Mucosa of stomach (tissue), 1 donor: ENCODE data around the gene CNTNAP2.

ENCODE experiments used
- H3K27me3 ChIP-seq: one replicate; pipeline ENCODE4 v1.7.0; 2013; ENCODE audit warnings: mild to moderate bottlenecking, low read length; ENCODE audit not compliant: control insufficient read depth, insufficient read depth
- H3K36me3 ChIP-seq: one replicate; pipeline ENCODE4 v1.7.0; 2013; ENCODE audit warnings: low read length; ENCODE audit not compliant: control insufficient read depth, insufficient read depth
- H3K4me1 ChIP-seq: one replicate; pipeline ENCODE4 v1.7.0; 2013; ENCODE audit warnings: mild to moderate bottlenecking, low read length; ENCODE audit not compliant: control insufficient read depth, insufficient read depth
- H3K4me3 ChIP-seq: one replicate; pipeline ENCODE4 v1.7.0; 2013; ENCODE audit warnings: low read length
- H3K9ac ChIP-seq: one replicate; pipeline ENCODE4 v1.7.0; 2013; ENCODE audit warnings: mild to moderate bottlenecking, low read length, moderate library complexity
- H3K9me3 ChIP-seq: one replicate; pipeline ENCODE4 v1.7.0; 2013; ENCODE audit warnings: mild to moderate bottlenecking, low read length, moderate library complexity; ENCODE audit not compliant: control insufficient read depth
- donor health status: Pancreatic carcinoma.

CNTNAP2 gene

DNA sequence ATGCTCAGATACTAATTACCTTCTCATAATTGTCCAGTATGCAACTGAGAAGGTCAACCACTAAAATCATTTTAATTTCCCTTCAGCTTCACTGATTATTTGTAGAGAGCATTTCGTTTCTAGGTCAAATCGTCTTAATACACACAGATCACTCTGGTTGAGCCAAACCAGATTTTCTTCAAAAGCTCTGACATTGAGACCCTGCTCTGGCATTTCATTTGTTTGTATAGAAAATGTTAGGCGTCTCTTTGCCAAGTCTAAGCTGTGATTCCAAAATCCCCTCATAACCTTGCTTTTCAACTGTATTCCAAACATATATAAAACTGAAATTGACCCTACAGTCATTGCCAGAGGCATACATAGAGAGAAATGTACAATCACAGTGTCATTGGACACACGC is 520.0 kb downstream of the CNTNAP2 start:
- Histone ChIP-seq H3K27me3 (no peaks in the 10 kb centered on the region), H3K36me3 (no peaks in the 10 kb centered on the region), H3K9me3 (no peaks in the 10 kb centered on the region), H3K4me3 (no peak overlapping the region), H3K4me1 (no peaks in the 10 kb centered on the region), H3K9ac (no peak overlapping the region)

DNA sequence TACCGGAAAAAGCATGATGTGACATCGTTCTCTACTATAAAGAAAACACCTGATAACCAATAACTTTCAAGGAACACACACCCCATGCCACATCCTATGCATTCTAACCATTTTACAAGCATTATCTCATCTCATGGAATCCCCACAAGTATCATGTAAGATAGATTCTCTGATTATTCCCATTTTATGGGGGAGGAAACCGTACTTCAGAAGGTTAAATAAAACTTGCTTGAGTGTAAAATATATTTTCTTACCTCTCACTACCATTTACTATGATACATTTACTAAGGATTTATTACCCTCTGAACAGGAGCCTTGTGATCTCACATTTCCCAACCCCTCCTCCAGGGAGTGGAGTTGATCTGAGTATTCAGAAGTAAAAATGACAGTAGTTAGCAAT is 522.7 kb downstream of the CNTNAP2 start:
- no peak overlapping the region for H3K9ac ChIP-seq
- no peaks in the 10 kb centered on the region for H3K4me1 ChIP-seq
- no peaks in the 10 kb centered on the region for H3K9me3 ChIP-seq
- H3K4me3 ChIP-seq = no peak overlapping the region
- H3K36me3 ChIP-seq = no peaks in the 10 kb centered on the region
- no peaks in the 10 kb centered on the region for H3K27me3 ChIP-seq

DNA sequence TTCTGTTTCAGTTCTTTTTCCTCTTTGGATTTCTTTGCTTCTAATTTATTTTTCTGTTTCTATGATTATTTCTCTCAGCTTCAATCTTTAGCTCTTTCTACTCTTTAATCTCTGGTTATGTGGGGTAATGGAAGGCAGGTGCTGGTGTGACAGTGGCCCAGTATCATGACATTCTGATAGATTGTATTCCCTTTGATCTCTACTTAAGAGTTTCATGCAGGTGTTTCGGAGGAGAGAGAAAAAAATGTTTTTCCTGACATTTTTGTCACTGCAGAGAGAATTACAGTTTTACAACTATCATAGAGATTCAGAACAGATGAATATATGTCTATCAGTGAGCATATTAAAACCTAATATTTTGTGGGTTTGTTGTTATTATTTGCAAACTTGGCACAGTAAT is 524.9 kb downstream of the CNTNAP2 start:
- Histone ChIP-seq H3K4me1 (no peaks in the 10 kb centered on the region), H3K27me3 (no peaks in the 10 kb centered on the region), H3K9ac (no peak overlapping the region), H3K4me3 (no peak overlapping the region), H3K9me3 (no peaks in the 10 kb centered on the region), H3K36me3 (no peaks in the 10 kb centered on the region)

- Histone ChIP-seq H3K4me3 (no peak overlapping the region), H3K36me3 (no peaks in the 10 kb centered on the region), H3K4me1 (no peaks in the 10 kb centered on the region)
Measured at GRCh38 chr7:146645383-146645976, 528.9 kb downstream of the CNTNAP2 start.

DNA sequence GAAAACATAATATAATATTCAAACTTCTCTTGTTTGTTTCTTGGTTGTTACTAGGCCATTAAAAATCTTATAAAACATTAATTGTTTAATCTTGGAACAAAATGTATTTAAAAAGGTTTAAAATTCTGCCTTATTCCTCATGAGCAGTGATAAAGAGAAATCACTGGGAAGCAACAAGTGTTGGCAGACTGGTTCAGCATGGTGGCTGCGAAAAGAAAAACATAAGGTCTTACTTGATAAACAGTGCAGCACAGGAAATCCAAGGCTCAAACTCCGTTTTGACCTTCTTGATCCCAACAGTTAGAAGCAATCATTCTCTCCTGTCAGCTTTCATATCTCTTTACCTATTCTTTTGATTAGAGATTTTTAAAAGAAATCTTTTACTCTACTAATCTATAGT is 530.8 kb downstream of the CNTNAP2 start:
- H3K9me3 ChIP-seq = no peaks in the 10 kb centered on the region
- H3K4me3 ChIP-seq = no peak overlapping the region
- H3K9ac ChIP-seq = no peak overlapping the region
- H3K27me3 ChIP-seq = no peaks in the 10 kb centered on the region
- H3K4me1 ChIP-seq = no peaks in the 10 kb centered on the region
- no peaks in the 10 kb centered on the region for H3K36me3 ChIP-seq

More at GRCh38 chr7:146645383-146645976, 528.9 kb downstream of the CNTNAP2 start:
- H3K9me3 ChIP-seq = no peaks in the 10 kb centered on the region
- H3K27me3 ChIP-seq = no peaks in the 10 kb centered on the region
- H3K9ac ChIP-seq = no peak overlapping the region

GRCh38 chr7:146652176-146652575 is 535.6 kb downstream of the CNTNAP2 start:
- Histone ChIP-seq H3K4me3 (no peak overlapping the region), H3K36me3 (no peaks in the 10 kb centered on the region), H3K4me1 (no peaks in the 10 kb centered on the region), H3K27me3 (no peaks in the 10 kb centered on the region), H3K9me3 (no peaks in the 10 kb centered on the region), H3K9ac (no peak overlapping the region)

- H3K36me3 ChIP-seq = no peaks in the 10 kb centered on the region
- no peaks in the 10 kb centered on the region for H3K9me3 ChIP-seq
- no peaks in the 10 kb centered on the region for H3K27me3 ChIP-seq
- H3K9ac ChIP-seq = no peak overlapping the region
- H3K4me3 ChIP-seq = no peak overlapping the region
- H3K4me1 ChIP-seq = no peaks in the 10 kb centered on the region
Measured at GRCh38 chr7:146654048-146654447, 537.4 kb downstream of the CNTNAP2 start.

GRCh38 chr7:146655928-146656797 is 539.6 kb downstream of the CNTNAP2 start:
- Histone ChIP-seq H3K9ac (no peak overlapping the region), H3K4me1 (no peaks in the 10 kb centered on the region), H3K4me3 (no peak overlapping the region), H3K36me3 (no peaks in the 10 kb centered on the region), H3K27me3 (no peaks in the 10 kb centered on the region), H3K9me3 (no peaks in the 10 kb centered on the region)

- H3K36me3 ChIP-seq = no peaks in the 10 kb centered on the region
- H3K9ac ChIP-seq = no peak overlapping the region
- H3K9me3 ChIP-seq = no peaks in the 10 kb centered on the region
- H3K4me3 ChIP-seq = no peak overlapping the region
- no peaks in the 10 kb centered on the region for H3K4me1 ChIP-seq
- no peaks in the 10 kb centered on the region for H3K27me3 ChIP-seq
Measured at GRCh38 chr7:146656988-146657387, 540.4 kb downstream of the CNTNAP2 start.

GRCh38 chr7:146658604-146659003 is 542.0 kb downstream of the CNTNAP2 start:
- no peaks in the 10 kb centered on the region for H3K27me3 ChIP-seq
- no peak overlapping the region for H3K4me3 ChIP-seq
- no peak overlapping the region for H3K9ac ChIP-seq
- H3K4me1 ChIP-seq = no peaks in the 10 kb centered on the region
- H3K9me3 ChIP-seq = no peaks in the 10 kb centered on the region
- no peaks in the 10 kb centered on the region for H3K36me3 ChIP-seq

- no peak overlapping the region for H3K4me3 ChIP-seq
- H3K27me3 ChIP-seq = no peaks in the 10 kb centered on the region
- no peak overlapping the region for H3K9ac ChIP-seq
- no peaks in the 10 kb centered on the region for H3K9me3 ChIP-seq
- H3K4me1 ChIP-seq = no peaks in the 10 kb centered on the region
- H3K36me3 ChIP-seq = no peaks in the 10 kb centered on the region
Measured at GRCh38 chr7:146659732-146660131, 543.1 kb downstream of the CNTNAP2 start.

- Histone ChIP-seq H3K4me1 (no peaks in the 10 kb centered on the region), H3K9ac (no peak overlapping the region), H3K27me3 (no peaks in the 10 kb centered on the region), H3K4me3 (no peak overlapping the region), H3K9me3 (no peaks in the 10 kb centered on the region), H3K36me3 (no peaks in the 10 kb centered on the region)
Measured at GRCh38 chr7:146660839-146661238, 544.2 kb downstream of the CNTNAP2 start.
